NCI-H460 (cell line): ENCODE measurements around the gene LIMD2. TPM values are rescaled to one million over a fixed set of nuclear protein-coding genes. Genes with fewer than 3 reads are reported as not detected.

Experiments used
- DNase-seq: peaks from one replicate; pipeline ENCODE4 v3.0.0-alpha.2; 2016; ENCODE audit warnings: low read depth; ENCODE audit errors: extremely low read depth
- total RNA-seq: library from RNA; depleted of rRNA; stranded (reverse); fragments of >200 nt; shearing (Covaris generic); gene quantifications from 2 replicates; pipeline ENCODE4 v1.2.3, GENCODE V29; 2014

Gene LIMD2
- total RNA-seq, 1 experiment from 2014 or later, result 1.1 TPM

GRCh38 chr17:63685041-63685440 lies 14.9 kb downstream of the LIMD2 start:
- no peak for DNase-seq

DNA sequence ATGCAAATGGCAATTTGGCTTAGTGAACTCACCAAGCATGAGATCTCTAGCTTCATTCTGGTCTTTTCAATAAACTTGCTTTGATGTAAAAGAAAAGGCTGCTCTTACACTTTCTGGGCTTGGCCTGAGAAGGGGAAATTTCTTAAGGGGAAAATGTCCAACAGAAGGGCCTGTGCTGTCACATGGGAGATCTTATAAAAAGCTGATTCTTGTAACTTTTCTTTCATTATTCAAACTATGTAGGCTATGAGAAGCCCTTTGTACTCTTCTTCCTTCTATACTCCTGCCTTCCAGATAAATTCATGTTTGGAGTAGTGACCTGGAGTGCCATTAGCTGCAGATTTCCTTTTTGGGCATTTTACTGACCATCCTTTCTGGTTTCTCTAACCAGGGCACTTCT lies 16.9 kb downstream of the LIMD2 start:
- no peak for DNase-seq

DNA sequence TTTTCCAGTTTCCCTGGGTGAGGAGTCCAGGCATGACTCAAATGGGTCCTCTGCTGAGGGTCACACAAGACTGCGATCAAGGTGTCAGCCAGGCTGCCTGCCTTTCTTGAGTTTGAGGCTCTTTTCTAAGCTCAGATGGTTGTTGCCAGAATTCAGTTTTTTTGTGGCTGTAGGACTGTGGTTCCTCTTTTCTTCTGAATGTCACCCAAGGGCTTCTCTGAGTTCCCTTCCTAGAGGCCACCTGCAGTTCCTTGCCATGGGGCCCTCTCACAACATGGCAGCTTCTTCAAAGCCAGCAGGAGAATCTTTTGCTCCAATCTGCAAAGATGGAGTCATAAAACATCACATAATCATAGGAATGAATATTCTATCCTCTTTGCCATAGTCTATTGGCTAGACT lies 17.5 kb downstream of the LIMD2 start:
- no peak for DNase-seq

DNA sequence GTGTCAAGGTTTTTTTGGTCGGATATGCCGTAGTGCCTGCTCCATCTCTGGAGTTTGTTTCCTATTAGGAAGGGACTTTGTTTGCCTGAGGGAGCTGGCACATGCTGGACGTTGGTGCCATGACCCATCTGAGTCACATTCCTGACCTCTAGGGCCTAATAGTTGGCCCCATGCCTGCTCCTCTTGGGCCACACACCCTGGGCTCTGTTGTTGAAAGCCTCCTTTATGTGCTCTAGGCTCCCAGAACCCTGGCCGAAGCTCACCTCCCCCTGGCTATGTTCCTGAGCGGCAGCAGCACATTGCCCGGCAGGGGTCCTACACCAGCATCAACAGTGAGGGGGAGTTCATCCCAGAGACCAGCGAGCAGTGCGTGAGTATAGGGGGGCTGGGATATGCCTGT lies 18.4 kb downstream of the LIMD2 start:
- no peak for DNase-seq

DNA sequence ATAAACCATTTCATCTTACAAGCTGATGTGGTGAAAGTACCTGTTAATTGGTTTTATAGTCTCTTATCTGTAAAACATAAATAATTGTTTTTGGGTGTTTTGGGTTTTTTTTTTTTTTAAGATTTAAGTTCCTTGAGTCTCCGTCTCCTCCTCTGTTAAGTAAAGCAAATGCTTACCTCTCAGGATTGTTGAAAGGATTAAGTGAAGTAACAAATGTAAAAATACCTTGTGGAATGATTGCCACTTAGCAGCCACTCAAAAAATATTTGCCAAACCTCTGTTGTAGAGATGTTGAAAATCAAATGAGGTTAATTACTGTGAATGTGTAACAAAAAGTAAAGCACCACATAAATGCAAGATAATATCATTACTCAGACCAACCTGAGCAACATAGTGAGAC lies 19.2 kb downstream of the LIMD2 start:
- no peak for DNase-seq

DNA sequence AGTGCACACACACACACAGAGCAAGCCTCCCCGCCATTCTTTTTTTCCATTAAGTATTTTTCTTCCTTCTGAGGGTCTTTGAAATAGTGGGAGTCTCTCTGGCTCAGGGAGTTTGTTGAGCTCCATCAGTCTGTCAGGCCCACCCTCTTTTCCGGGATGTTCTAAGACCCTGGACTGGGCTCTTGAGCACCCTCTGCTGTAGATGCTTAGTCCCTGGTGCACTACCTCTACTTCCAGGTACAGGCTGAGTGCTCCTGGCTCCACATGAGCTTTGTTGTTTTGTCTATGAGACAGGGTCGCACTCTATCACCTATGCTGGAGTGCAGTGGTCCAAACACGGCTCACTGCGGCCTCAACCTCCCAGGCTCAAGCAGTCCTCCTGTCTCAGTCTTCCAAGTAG lies 20.7 kb downstream of the LIMD2 start:
- DNase-seq, result no peak

DNA sequence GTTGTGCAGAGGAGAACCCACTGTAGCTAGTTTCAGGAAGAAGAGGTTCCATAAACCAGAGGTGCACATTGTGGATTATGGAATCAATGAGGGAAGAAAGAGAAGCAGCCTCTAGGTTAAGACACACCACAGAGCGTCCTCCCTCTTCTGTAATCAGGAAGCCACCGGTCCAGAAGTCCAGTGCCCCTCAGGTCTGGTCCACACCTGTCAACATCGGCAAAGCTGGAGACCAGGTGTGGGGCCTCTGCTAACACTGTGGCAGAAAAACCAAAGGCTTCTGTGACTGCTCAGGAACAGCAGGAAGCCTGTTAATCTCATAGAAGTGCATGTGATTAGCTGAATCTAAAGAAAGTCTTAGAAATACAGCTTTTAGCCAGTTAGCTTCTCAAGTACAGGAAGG lies 23.3 kb downstream of the LIMD2 start:
- DNase-seq, result no peak

DNA sequence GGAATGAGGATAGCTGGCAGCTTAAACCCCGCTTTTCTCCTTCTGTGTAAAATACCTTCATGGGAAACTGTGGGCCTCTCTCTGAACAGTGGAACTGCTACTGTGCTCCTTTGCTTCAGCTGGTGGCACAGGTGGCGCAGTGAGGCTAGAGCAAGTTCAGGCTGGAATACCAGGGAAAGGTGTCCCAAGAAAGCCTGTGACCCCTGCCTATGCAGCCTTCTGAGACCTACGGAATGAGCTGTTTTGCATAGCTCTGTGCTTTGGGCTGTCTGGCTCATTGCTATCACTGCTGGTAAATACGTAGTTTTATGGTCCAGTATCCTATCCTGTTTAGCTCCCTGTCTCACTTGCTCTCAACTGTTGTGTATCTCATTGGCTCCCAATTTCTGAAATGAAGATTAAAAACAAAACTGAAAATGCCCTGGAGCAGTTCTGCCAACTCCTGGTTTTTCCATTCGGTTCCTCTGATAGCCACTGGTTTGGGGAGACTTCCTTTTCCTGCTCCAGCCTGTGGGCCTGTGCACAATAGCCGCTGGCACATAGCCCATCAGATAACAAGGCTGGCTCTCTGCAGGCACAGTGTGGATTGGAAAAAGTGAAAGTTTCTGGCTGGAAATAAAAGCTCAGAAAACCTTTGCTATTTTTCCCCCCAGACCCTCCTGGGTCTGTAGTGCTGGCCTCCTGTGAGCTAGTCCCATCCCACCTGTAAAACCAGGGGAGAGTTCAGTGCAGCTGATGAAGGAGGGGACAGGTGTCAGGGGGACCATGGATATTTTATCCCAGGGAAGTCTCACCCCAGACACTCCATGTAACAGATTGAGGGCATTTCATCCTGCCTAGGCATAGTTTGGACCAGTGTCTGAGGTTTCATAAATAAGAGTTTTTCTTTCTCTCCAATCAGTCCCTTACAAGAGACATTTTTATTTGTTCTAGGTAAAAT lies 24.0 kb downstream of the LIMD2 start:
- DNase-seq, result peak; percentile 14

GRCh38 chr17:63675231-63675606 lies 24.7 kb downstream of the LIMD2 start:
- DNase-seq, result no peak

GRCh38 chr17:63672856-63673255 lies 27.1 kb downstream of the LIMD2 start:
- no peak for DNase-seq

- DNase-seq, result no peak
Measured at GRCh38 chr17:63665527-63666214, 34.3 kb downstream of the LIMD2 start.

DNA sequence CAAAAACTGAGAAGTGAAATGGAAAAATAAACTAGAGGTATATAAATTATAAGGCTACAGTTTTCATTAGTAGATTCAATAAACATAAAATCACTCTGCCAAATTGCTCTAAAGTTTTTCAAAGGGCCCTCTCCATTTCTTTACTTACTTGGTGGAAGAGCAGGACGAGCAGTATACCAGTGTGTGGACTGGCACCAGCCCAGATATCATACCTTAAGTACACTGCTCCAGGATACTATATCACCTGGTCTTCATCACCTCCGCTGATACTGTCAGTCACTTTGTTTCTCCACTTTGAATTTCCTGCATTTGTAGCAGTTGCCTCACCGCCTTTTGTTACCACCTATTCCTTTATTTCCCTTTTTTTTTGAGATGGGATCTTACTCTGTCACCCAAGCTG lies 40.1 kb downstream of the LIMD2 start:
- no peak for DNase-seq

- DNase-seq, result no peak
Measured at GRCh38 chr17:63658366-63658765, 41.6 kb downstream of the LIMD2 start.

DNA sequence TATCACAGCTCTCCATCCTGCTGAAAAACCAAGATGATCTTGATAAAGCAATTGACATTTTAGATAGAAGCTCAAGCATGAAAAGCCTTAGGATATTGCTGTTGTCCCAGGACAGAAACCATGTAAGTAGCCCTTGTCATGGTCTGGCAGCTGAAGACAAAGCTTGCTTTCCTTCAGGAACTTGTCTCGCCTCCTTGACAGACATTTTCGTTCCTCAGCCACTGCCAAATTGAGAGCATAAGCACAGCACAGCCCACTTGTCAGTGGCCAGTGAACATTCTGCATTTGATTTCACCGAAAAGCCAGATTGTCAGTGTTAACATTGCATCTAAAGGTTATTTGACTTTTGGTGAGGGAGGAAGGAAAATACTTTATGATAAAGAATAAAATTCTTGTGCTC lies 42.1 kb downstream of the LIMD2 start:
- DNase-seq, result no peak

GRCh38 chr17:63653050-63653449 lies 46.9 kb downstream of the LIMD2 start:
- DNase-seq, result no peak

DNA sequence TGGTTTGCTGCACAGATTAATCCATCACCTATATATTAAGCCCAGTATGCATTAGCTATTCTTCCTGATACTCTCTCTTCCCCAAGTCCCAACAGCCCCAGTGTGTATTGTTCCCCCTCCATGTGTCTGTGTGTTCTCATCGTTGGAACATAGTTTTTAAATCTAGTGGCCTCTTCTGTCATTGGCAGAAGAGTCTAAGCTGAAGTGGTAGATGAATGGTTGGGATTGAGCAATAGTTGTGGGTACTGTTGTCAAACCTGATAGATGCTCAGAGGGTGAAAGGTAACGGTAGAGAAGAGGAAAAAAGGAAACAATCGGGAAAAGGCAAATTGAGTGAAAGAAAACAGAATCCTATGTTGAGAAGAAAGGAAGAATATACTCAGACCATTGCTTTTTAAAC lies 47.8 kb downstream of the LIMD2 start:
- no peak for DNase-seq

- DNase-seq, result no peak
Measured at GRCh38 chr17:63649813-63650212, 50.1 kb downstream of the LIMD2 start.

DNA sequence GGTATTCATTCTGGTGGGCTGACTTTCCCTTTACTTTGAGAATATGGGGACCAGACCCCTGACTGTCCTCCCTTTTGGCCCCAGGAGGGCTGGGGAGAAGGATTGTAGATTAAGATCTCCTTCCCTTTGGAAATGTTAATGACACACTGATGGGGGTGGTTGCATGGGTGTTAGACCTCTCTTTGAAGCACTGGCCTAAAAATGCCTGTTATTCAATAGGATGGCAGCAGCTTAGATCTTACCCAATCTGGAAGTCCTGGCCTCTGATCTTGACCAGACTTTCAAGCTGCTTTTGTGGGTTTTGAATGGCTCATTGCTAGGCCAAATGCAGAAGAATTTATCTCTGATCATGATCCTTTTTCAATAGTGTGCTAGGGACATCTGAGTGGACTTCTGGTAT lies 52.0 kb downstream of the LIMD2 start:
- no peak for DNase-seq

- DNase-seq, result no peak
Measured at GRCh38 chr17:63647065-63647725, 52.7 kb downstream of the LIMD2 start.

DNA sequence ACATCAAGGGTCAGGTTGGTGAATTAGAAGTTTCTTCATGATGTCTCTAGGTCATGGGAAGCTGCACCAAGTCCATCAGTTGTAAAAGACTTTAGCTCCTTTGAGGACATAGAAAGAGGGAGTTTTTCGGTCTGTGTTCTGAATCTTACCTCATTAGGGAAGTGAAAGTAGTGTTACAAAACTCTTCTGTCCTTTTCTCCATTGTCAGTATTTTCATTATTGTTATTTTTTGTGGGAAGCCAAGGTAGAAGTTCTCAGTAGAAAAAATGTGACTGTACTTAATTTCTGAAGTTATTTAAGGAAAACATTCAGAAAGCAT lies 53.5 kb downstream of the LIMD2 start:
- no peak for DNase-seq
